Mucosa of rectum (tissue), 2 donors: ENCODE results near the gene ING3.

Experiments used
- H3K27ac ChIP-seq, 2 donors: one replicate each; pipeline ENCODE4 v1.7.0; 2013; ENCODE audit warnings: inconsistent platforms in 2 of 2, low read depth in 2 of 2, low read length in 2 of 2
- H3K27me3 ChIP-seq, 2 donors: one replicate each; pipeline ENCODE4 v1.7.0; 2013; ENCODE audit warnings: low read length in 2 of 2; ENCODE audit not compliant: control insufficient read depth in 2 of 2, insufficient read depth in 2 of 2
- H3K36me3 ChIP-seq, 2 donors: one replicate each; pipeline ENCODE4 v1.7.0; 2013; ENCODE audit warnings: low read length in 2 of 2; ENCODE audit not compliant: control insufficient read depth in 2 of 2, insufficient read depth in 2 of 2
- H3K4me1 ChIP-seq, 2 donors: one replicate each; pipeline ENCODE4 v1.7.0; 2013; ENCODE audit warnings: low read length in 2 of 2, mild to moderate bottlenecking in 1 of 2; ENCODE audit not compliant: control insufficient read depth in 2 of 2, insufficient read depth in 2 of 2
- H3K4me3 ChIP-seq, 2 donors: one replicate each; pipeline ENCODE4 v1.7.0; 2013; ENCODE audit warnings: low read length in 2 of 2
- H3K9ac ChIP-seq, 2 donors: one replicate each; pipeline ENCODE4 v1.7.0; 2013; ENCODE audit warnings: low read length in 2 of 2, low read depth in 1 of 2, mild to moderate bottlenecking in 1 of 2
- H3K9me3 ChIP-seq, 2 donors: one replicate each; pipeline ENCODE4 v1.7.0; 2013; ENCODE audit warnings: low read length in 2 of 2; ENCODE audit not compliant: control insufficient read depth in 2 of 2
- donor health status: healthy.
- donor health status: Normal muscosa, but diverticular disease.

The ING3 gene

GRCh38 chr7:121023683-121024511 is 73.3 kb downstream of the ING3 start:
- no peaks in the 10 kb centered on the region for H3K9me3 ChIP-seq
- H3K27ac ChIP-seq = peak overlapping the region; percentile 12 to 17
- H3K4me1 ChIP-seq = peaks cover 0 to 9% of the 10 kb centered on the region in 2 donors
- no peak overlapping the region for H3K4me3 ChIP-seq
- no peaks in the 10 kb centered on the region for H3K36me3 ChIP-seq
- H3K9ac ChIP-seq = no peak overlapping the region
- no peaks in the 10 kb centered on the region for H3K27me3 ChIP-seq

GRCh38 chr7:121024611-121025010 is 74.0 kb downstream of the ING3 start:
- H3K9ac ChIP-seq = no peak overlapping the region
- no peak overlapping the region for H3K27ac ChIP-seq
- no peaks in the 10 kb centered on the region for H3K27me3 ChIP-seq
- H3K4me3 ChIP-seq = no peak overlapping the region
- peaks cover 0 to 9% of the 10 kb centered on the region in 2 donors for H3K4me1 ChIP-seq
- no peaks in the 10 kb centered on the region for H3K36me3 ChIP-seq
- H3K9me3 ChIP-seq = no peaks in the 10 kb centered on the region

GRCh38 chr7:121026159-121026558 is 75.6 kb downstream of the ING3 start:
- H3K36me3 ChIP-seq = no peaks in the 10 kb centered on the region
- H3K4me3 ChIP-seq = no peak overlapping the region
- no peaks in the 10 kb centered on the region for H3K9me3 ChIP-seq
- no peaks in the 10 kb centered on the region for H3K27me3 ChIP-seq
- H3K9ac ChIP-seq = no peak overlapping the region
- peaks cover 0 to 9% of the 10 kb centered on the region in 2 donors for H3K4me1 ChIP-seq
- H3K27ac ChIP-seq = no peak overlapping the region

- Histone ChIP-seq H3K9me3 (no peaks in the 10 kb centered on the region), H3K4me1 (peaks cover 0 to 9% of the 10 kb centered on the region in 2 donors), H3K27me3 (no peaks in the 10 kb centered on the region), H3K4me3 (no peak overlapping the region), H3K36me3 (no peaks in the 10 kb centered on the region), H3K27ac (no peak overlapping the region), H3K9ac (no peak overlapping the region)
Observed at GRCh38 chr7:121026577-121027111, 76.1 kb downstream of the ING3 start.
